Heart left ventricle (tissue), 13 donors: ENCODE data around the gene LKAAEAR1.

Experiments used
- POLR2A ChIP-seq, 2 donors: fragments of 450-650 bp; IDR thresholded peaks; one replicate each; pipeline ENCODE4 v1.6.1; 2017; ENCODE audit warnings: antibody characterized with exemption in 2 of 2, mild to moderate bottlenecking in 2 of 2, moderate library complexity in 2 of 2
- TF ChIP-seq, protein P1 (sequence below), 12 donors: fragments of 200-600 bp; sonication (generic) in 4 of 12; IDR thresholded peaks; one replicate each; pipeline versions ENCODE4 v1.5.0 to v1.8.0; 2018 to 2022; ENCODE audit warnings: antibody characterized with exemption in 12 of 12, mild to moderate bottlenecking in 5 of 12
- donor health status: ischemic (EF 13 %, LVEDD 7.1; RV severe dilation, severe dysfunction).
- donor health status: DM: no; HTN: yes; CAD: no.
- donor health status: DM: no; HTN: no; CAD: no.
- donor health status: ischemic (EF 25% LVEDD 6.9; RV normal size, moderate dysfunction).
- donor health status: ischemic (EF 25% LVEDD 5.7; RV mildly dilated, moderate dysfunction).
- donor health status: ischemic (EF 35%, LVEDD 5.7; RV mildly dilated, moderate dysfunction).
- donor health status: nonischemic (EF 11% LVEDD 7.7; RV severe dilation, severe dysfunction).
- donor health status: DM: yes; HTN: yes; CAD: no.
- donor health status: PGD.
- donor health status: ischemic (EF 29% LVEDD 5.4; RV normal size, mild dysfunction).
- donor health status: nonischemic (EF 23%, LVEDD 6.1; RV moderate dilation, normal function).

- no peak for TF ChIP-seq POLR2A (IDR thresholded peaks at IDR 0.05)
- TF ChIP-seq, protein P1, sequence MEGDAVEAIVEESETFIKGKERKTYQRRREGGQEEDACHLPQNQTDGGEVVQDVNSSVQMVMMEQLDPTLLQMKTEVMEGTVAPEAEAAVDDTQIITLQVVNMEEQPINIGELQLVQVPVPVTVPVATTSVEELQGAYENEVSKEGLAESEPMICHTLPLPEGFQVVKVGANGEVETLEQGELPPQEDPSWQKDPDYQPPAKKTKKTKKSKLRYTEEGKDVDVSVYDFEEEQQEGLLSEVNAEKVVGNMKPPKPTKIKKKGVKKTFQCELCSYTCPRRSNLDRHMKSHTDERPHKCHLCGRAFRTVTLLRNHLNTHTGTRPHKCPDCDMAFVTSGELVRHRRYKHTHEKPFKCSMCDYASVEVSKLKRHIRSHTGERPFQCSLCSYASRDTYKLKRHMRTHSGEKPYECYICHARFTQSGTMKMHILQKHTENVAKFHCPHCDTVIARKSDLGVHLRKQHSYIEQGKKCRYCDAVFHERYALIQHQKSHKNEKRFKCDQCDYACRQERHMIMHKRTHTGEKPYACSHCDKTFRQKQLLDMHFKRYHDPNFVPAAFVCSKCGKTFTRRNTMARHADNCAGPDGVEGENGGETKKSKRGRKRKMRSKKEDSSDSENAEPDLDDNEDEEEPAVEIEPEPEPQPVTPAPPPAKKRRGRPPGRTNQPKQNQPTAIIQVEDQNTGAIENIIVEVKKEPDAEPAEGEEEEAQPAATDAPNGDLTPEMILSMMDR (IDR thresholded peaks at IDR 0.05) = no peak
Observed at GRCh38 chr20:64037199-64037497, 47.0 kb downstream of the LKAAEAR1 start.
